ENCODE data around the gene GPR18. TPM values are rescaled to one million over a fixed set of nuclear protein-coding genes. Genes with fewer than 3 reads are reported as not detected.
"Not testable (repeated sequence)": the region's sequence is repeated elsewhere in the genome, so short reads cannot be mapped to it uniquely, and the experiment has no call there.

Gene GPR18
- total RNA-seq, 4 donors from 2014 or later, result not detected

DNA sequence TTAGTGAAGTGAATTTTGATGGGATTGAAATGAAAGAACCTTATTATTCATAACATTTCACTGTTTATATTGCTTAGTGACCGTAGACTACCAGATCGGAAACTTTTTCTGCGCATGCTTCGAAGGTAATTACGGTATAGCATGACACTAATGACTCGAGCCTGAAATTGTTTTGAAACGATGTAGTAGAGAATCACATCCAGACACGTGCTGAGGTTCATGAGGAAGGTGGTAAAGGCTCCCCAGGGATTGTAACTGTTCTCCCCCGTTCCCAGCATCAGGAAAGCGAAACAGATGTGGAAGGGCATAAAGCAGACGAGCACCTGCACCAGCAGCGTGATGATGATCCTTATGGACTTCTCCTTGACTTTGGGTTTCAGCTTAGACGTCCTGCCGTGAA, 3.3 kb downstream of the GPR18 start:
- Histone ChIP-seq H3K27me3 (no peaks in the 10 kb centered on the region), H3K27ac (no peak overlapping the region), H3K9me3 (no peaks in the 10 kb centered on the region), H3K4me3 (no peak overlapping the region), H3K4me1 (peaks cover 25 to 31% of the 10 kb centered on the region in 2 donors), H3K36me3 (no peaks in the 10 kb centered on the region)
- TF ChIP-seq, protein P1, sequence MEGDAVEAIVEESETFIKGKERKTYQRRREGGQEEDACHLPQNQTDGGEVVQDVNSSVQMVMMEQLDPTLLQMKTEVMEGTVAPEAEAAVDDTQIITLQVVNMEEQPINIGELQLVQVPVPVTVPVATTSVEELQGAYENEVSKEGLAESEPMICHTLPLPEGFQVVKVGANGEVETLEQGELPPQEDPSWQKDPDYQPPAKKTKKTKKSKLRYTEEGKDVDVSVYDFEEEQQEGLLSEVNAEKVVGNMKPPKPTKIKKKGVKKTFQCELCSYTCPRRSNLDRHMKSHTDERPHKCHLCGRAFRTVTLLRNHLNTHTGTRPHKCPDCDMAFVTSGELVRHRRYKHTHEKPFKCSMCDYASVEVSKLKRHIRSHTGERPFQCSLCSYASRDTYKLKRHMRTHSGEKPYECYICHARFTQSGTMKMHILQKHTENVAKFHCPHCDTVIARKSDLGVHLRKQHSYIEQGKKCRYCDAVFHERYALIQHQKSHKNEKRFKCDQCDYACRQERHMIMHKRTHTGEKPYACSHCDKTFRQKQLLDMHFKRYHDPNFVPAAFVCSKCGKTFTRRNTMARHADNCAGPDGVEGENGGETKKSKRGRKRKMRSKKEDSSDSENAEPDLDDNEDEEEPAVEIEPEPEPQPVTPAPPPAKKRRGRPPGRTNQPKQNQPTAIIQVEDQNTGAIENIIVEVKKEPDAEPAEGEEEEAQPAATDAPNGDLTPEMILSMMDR (IDR thresholded peaks at IDR 0.05 in 4 of 5, conservative IDR thresholded peaks at IDR 0.05 in 1 of 5), result no peak
- no peak for TF ChIP-seq POLR2A (IDR thresholded peaks at IDR 0.05)
- in situ Hi-C loops (cut with MboI; ENCODE audit: low sequenced_read_pairs in 4 of 4), result loop anchor here in 1 of 4 donors (25.0 kb wide), 1 partner anchor 182 kb away; no protein-coding TSS in a partner anchor
- intact Hi-C loops (cut with DNase I; ENCODE audit: low total_unique reads), result loop anchor here (5.0 kb wide), 1 partner anchor 33 kb away; no protein-coding TSS in a partner anchor
- no peak for DNase-seq
- ATAC-seq, result no peak

DNA sequence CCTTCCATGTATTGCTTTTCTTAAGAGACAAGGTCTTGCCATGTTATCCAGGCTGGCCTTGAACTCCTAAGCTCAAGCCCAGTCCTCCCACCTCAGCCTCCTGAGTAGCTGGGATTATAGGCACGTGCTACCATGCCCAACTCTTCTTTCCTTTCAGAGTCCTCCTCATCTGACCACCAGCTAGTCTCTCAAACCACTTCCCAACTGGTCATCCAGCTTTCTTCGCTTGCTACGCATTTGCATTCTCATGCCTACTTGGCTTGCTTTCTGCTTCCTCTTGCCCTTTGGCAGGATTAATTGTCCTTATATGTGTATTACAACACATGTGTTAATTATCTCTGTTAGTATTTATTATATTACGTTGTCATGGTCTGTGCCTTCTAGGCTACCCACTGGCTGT, 6.3 kb downstream of the GPR18 start:
- DNase-seq (no peak), ATAC-seq (no peak)
- Histone ChIP-seq H3K4me3 (no peak overlapping the region), H3K36me3 (no peaks in the 10 kb centered on the region), H3K27me3 (no peaks in the 10 kb centered on the region), H3K4me1 (peaks cover 18 to 20% of the 10 kb centered on the region in 2 donors), H3K9me3 (no peaks in the 10 kb centered on the region), H3K27ac (peak overlapping the region in 1 of 4 donors; percentile 29)
- in situ Hi-C loops (cut with MboI; ENCODE audit: low sequenced_read_pairs in 4 of 4), result loop anchor here in 1 of 4 donors (25.0 kb wide), 1 partner anchor 185 kb away; no protein-coding TSS in a partner anchor
- TF ChIP-seq, protein P1 (IDR thresholded peaks at IDR 0.05 in 4 of 5, conservative IDR thresholded peaks at IDR 0.05 in 1 of 5), result no peak
- TF ChIP-seq POLR2A (IDR thresholded peaks at IDR 0.05), result no peak
- intact Hi-C loops (cut with DNase I; ENCODE audit: low total_unique reads), result no loop called here

DNA sequence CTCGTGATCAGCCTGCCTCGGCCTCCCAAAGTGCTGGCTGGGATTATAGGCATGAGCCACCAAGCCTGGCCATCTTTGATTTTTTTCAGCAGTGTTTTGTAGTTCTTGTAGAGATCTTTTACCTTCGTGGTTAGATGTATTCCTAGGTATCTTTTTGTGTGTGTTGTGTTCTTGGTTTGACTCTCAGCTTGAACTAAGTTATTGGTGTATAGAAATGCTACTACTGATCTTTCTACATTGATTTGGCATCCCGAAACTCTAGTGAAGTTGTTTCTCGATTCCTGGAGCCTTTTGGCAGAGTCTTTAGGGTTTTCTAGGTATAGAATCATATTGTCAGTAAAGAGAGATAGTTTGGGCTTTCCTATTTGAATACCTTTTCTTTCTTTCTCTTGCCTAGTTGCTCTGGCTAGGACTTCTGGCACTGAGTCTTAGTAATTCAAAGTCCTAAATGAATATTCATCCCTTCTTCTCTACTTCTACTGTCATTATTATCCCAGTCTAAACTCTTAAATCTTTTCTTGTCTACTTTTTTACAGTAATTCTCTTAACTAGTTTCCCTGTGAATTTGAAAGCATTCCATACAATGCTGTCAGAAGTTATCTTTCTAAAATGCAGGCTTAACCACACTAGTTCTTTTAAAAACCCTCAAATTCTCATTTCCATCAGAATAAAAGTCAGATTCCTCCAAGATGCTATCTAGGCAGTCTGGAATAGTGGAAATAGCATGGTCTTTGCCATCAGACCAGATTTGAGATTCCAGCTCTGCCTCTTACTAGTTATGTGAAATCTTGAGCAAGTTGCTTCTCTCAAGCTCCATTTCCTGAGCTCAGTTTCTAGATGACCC, 7.0 kb downstream of the GPR18 start:
- no peaks in the 10 kb centered on the region for H3K9me3 ChIP-seq
- ATAC-seq (no peak), DNase-seq (no peak)
- H3K4me1 ChIP-seq, result peaks cover 11 to 13% of the 10 kb centered on the region in 2 donors
- H3K27ac ChIP-seq, result peak overlapping the region in 1 of 4 donors; percentile 29
- H3K36me3 ChIP-seq, result no peaks in the 10 kb centered on the region
- intact Hi-C loops (cut with DNase I; ENCODE audit: low total_unique reads), result no loop called here
- H3K4me3 ChIP-seq, result no peak overlapping the region
- no peak for TF ChIP-seq POLR2A (IDR thresholded peaks at IDR 0.05)
- TF ChIP-seq, protein P1 (IDR thresholded peaks at IDR 0.05 in 4 of 5, conservative IDR thresholded peaks at IDR 0.05 in 1 of 5), result no peak
- in situ Hi-C loops (cut with MboI; ENCODE audit: low sequenced_read_pairs in 4 of 4), result loop anchor here in 1 of 4 donors (25.0 kb wide), 1 partner anchor 186 kb away; no protein-coding TSS in a partner anchor
- no peaks in the 10 kb centered on the region for H3K27me3 ChIP-seq

DNA sequence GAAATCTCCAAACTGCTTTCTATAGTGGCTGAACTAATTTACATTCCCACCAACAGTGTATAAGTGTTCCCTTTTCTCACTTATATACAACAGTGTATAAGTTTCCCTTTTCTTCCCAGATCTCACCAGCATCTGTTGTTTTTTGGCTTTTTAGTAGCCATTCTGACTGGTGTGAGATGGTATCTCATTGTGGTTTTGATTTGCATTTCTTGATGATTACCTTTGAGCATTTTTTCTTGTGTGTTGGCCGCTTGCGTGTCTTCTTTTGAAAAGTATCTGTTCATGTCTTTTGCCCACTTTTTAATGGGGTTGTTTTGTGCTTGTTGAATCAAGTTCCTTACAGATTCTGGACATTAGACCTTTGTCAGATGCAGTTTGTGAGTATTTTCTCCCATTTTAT, 8.6 kb downstream of the GPR18 start:
- H3K4me3 ChIP-seq; H3K4me1 ChIP-seq; intact Hi-C loops (cut with DNase I; ENCODE audit: low total_unique reads); H3K27me3 ChIP-seq; H3K36me3 ChIP-seq; H3K27ac ChIP-seq; DNase-seq; ATAC-seq; H3K9me3 ChIP-seq: not testable (repeated sequence)
- in situ Hi-C loops (cut with MboI; ENCODE audit: low sequenced_read_pairs in 4 of 4), result loop anchor here in 1 of 4 donors (25.0 kb wide), 1 partner anchor 188 kb away; no protein-coding TSS in a partner anchor

DNA sequence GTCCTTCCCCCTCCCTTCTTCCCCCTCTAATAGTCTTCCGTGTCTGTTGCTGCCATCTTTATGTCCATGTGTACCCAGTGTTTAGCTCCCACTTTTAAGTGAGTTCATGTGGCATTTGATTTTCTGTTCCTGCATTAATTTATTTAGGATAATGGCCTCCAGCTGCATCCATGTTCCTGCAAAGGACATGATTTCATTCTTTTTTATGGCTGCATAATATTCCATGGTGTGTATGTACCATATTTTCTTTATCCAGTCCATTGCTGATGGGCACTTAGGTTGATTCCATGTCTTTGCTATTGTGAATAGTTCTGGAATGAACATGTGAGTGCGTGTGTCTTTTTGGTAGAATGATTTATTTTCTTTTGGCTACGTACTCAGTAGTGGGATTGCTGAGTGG, 9.0 kb downstream of the GPR18 start:
- H3K4me1 ChIP-seq; H3K4me3 ChIP-seq; H3K9me3 ChIP-seq; ATAC-seq; DNase-seq; H3K27ac ChIP-seq; H3K27me3 ChIP-seq; intact Hi-C loops (cut with DNase I; ENCODE audit: low total_unique reads); in situ Hi-C loops (cut with MboI; ENCODE audit: low sequenced_read_pairs in 4 of 4); H3K36me3 ChIP-seq: not testable (repeated sequence)

Data from gastrocnemius medialis (tissue), 4 donors.